ENCODE measurements around the gene MBD3L1.

Gene MBD3L1

DNA sequence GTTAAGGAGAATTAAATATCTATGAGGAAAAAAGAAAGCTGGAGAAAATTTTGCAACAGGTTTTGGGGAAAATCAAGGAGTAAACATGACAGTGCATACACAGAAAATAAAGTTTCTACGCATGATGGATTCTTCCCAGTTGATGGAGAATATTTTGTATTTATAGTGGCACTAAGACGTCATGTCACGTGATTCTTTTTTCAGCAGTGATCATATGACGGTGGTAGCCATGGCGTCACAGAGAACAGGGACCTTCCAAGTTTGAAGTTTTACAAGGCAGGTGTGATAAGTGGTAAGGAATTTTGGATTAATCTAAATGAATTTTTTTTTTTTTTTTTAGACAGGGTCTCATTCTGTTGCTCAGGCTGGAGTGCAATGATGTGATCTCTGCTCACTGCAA, 8.5 kb downstream of the MBD3L1 start:
- Histone ChIP-seq H3K9me3 (ENCODE audit: control insufficient read depth, insufficient read depth, low read length) (no peaks in the 10 kb centered on the region), H3K9ac (ENCODE audit: low read depth, low read length) (no peak overlapping the region), H3K4me1 (ENCODE audit: insufficient read depth, low read length) (no peaks in the 10 kb centered on the region), H3K36me3 (ENCODE audit: insufficient read depth, low read length) (no peaks in the 10 kb centered on the region)

DNA sequence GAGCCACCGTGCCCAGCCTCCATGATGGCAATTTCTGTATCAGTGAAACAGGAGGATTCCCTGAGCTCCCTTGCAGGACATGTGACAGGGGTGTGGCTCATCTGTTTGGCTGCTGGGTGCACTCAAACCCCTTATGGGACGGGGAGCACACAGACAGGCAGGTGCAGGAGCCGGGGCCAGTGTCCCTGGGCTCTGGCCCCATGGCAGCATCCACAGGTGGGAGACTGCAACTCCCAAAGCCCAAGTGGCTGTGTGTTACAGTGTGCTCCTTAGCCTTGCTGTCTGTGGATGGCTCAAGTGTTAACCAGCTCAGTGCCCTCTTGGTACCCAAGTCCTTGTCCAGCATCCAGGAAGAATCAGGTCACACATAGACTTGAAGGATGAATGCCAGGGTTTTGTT, 14.6 kb downstream of the MBD3L1 start:
- Histone ChIP-seq H3K9ac (ENCODE audit: low read depth, low read length) (no peak overlapping the region), H3K9me3 (ENCODE audit: control insufficient read depth, insufficient read depth, low read length) (no peaks in the 10 kb centered on the region), H3K4me1 (ENCODE audit: insufficient read depth, low read length) (no peaks in the 10 kb centered on the region), H3K36me3 (ENCODE audit: insufficient read depth, low read length) (no peaks in the 10 kb centered on the region)

DNA sequence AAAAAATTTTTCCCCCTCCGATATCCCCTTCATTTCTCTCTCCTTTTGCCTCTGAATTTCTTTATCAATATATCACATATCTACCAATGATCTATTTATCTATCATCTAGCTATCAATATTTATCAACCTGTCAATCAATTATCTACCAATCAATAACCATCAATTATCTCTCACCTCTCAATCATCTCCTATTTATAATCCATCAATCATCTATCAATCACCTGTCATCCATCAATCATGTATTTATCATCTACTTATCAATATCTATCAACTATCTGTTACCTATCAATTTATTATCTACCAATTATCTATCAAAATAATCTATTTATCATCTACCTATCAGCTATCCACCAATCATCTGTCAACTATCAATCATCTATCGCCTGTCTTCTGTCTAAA, 17.1 kb downstream of the MBD3L1 start:
- Histone ChIP-seq H3K9ac (ENCODE audit: low read depth, low read length) (no peak overlapping the region), H3K36me3 (ENCODE audit: insufficient read depth, low read length) (no peaks in the 10 kb centered on the region), H3K9me3 (ENCODE audit: control insufficient read depth, insufficient read depth, low read length) (no peaks in the 10 kb centered on the region), H3K4me1 (ENCODE audit: insufficient read depth, low read length) (no peaks in the 10 kb centered on the region)

DNA sequence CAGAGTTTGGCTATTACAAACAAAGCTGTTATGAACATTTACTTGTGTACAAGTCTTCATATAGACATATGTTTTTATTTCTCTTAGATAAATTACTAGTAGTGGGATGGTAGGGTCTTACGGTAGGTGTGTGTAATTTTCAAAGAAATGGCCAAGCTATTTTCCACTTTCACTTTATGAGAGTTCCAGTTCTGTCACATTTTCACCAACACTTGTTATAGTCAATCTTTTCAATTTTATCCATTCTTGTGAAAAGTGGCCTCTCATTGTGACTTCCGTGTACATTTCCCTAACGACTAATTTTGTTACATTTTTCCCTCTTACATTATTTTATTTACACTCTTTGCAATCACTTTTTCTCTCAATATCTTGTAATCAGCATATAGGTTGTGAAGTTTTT, 18.3 kb downstream of the MBD3L1 start:
- no peaks in the 10 kb centered on the region for H3K36me3 ChIP-seq (ENCODE audit: insufficient read depth, low read length)
- H3K4me1 ChIP-seq (ENCODE audit: insufficient read depth, low read length), result no peaks in the 10 kb centered on the region
- H3K9me3 ChIP-seq (ENCODE audit: control insufficient read depth, insufficient read depth, low read length), result no peaks in the 10 kb centered on the region
- no peak overlapping the region for H3K9ac ChIP-seq (ENCODE audit: low read depth, low read length)

DNA sequence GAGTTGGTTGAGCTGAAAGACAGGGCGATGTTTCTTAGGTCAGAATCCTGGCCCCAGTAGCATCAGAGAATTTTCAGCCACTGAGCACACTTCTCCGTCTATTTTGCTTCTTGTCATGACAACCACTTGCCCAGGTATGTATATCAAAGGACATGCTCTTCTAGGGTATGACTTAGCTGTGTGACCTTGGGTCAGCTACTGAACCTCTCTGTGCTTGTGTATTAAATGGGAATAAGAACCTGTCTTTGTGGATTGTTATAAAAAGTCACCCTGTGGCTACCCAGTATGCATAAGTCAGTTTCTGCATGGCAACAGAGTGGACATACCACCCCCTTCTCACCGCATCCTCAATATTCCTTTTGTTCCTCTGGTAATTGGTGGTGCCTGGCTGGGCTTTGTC, 26.1 kb downstream of the MBD3L1 start:
- Histone ChIP-seq H3K4me1 (ENCODE audit: insufficient read depth, low read length) (no peaks in the 10 kb centered on the region), H3K36me3 (ENCODE audit: insufficient read depth, low read length) (no peaks in the 10 kb centered on the region; the same call in 1 of the 2 replicates), H3K9me3 (ENCODE audit: control insufficient read depth, insufficient read depth, low read length) (no peaks in the 10 kb centered on the region), H3K9ac (ENCODE audit: low read depth, low read length) (no peak overlapping the region)

DNA sequence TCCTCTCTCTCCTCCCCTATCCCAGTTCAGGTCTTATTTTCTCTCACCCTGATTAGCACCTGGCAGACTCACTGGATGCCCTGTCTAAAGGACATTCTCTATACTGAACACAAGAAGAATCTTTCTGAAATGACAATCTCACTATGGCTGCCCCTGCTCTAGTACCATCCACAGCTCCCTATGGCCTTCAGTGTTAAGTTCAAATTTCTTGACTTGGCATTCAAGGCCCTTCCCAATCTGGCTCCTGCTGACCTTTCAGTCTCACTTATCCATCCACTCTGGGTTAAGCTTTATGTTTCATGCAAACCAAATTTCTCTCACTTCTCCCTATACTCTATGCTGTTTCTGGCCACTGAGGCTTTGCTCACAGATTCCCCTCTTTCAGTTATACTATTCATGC, 34.2 kb downstream of the MBD3L1 start:
- Histone ChIP-seq H3K36me3 (ENCODE audit: insufficient read depth, low read length) (no peaks in the 10 kb centered on the region), H3K9ac (ENCODE audit: low read depth, low read length) (no peak overlapping the region), H3K9me3 (ENCODE audit: control insufficient read depth, insufficient read depth, low read length) (no peaks in the 10 kb centered on the region), H3K4me1 (ENCODE audit: insufficient read depth, low read length) (no peaks in the 10 kb centered on the region)

DNA sequence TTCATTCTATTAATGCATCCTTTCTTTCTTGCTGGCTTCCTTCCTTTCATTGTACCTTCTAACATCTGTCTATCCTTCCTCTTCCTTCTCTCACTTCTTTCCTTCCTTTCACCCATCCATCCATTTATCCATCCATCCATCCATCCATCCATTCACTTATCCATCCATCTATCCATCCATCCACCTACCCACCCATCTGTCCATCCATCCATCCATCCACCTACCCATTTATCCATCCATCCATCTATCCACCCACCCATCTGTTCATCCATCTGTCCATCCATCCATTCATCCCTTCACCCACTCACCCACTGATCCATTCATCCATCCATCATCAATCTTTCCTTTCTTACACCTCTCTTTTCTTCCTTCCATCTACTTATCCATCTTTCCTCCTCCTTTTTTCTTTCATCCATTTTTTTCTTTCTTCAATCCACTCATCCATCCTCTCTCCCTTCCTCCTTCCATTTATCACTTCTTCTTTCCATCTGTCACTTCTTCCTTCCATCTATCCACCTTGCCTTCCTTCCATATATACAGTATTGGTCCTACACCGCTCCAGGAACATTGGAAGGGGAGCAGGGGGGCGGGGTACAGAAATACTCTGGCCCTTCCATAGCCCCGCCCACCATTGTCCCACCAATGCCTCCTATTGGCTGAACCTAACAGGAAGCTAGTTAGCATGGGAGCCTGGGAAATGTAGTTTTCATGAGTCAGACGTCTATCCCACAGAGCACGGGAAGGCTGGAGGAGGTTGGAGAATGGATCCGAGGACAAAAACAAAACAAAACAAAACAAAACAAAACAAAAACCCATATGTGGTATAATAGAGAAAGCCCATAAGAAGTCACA, 45.9 kb downstream of the MBD3L1 start:
- no peak overlapping the region for H3K9ac ChIP-seq (ENCODE audit: low read depth, low read length)
- no peaks in the 10 kb centered on the region for H3K36me3 ChIP-seq (ENCODE audit: insufficient read depth, low read length)
- no peaks in the 10 kb centered on the region for H3K9me3 ChIP-seq (ENCODE audit: control insufficient read depth, insufficient read depth, low read length)
- H3K4me1 ChIP-seq (ENCODE audit: insufficient read depth, low read length), result no peaks in the 10 kb centered on the region

DNA sequence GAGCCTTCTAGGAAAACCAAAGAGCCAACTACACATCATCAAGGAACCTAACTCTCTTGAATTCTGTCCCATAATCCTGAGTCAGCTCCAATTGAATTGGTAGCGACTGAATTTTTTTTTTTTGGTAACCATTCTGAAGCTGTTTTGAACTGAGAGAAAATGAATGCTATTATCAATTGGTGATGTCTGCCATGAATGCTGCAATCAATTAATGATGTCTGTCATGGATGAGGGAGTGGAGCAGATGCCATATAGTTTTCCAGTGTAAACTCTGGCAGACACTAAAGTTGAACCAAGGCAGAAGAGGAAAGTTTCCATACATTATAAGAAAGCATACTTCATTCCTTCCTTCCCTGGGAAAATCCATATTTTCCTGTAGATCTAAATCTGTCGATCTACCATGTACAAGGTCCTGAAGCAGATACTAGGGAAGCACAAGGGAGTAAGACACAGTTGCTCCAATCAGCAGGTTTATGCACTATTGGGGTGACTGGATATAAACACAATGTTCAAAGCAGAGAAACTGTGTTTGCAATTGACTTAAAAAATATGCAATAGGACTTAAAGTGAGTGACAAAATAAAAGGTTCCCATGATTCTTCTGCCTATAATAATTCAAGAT, 48.8 kb downstream of the MBD3L1 start:
- Histone ChIP-seq H3K9ac (ENCODE audit: low read depth, low read length) (no peak overlapping the region), H3K36me3 (ENCODE audit: insufficient read depth, low read length) (no peaks in the 10 kb centered on the region), H3K9me3 (ENCODE audit: control insufficient read depth, insufficient read depth, low read length) (no peaks in the 10 kb centered on the region), H3K4me1 (ENCODE audit: insufficient read depth, low read length) (no peaks in the 10 kb centered on the region)

DNA sequence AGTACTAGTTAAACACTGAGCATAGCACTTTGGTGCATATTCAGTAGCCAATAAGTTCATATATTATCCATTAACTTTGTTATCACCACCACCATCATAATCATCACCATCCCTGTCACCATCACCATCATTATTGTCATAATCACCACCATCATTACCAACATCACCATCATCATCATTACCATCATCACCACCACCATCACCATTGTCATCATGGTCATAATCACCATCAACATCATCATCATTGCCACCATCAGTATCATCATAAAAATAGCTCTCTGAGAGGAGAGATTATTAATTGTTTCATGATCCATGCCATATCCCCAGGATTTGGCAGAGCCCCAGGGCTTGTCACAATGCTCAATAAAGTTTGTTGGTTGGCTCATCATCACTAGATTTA, 49.3 kb downstream of the MBD3L1 start:
- H3K9me3 ChIP-seq (ENCODE audit: control insufficient read depth, insufficient read depth, low read length), result no peaks in the 10 kb centered on the region

DNA sequence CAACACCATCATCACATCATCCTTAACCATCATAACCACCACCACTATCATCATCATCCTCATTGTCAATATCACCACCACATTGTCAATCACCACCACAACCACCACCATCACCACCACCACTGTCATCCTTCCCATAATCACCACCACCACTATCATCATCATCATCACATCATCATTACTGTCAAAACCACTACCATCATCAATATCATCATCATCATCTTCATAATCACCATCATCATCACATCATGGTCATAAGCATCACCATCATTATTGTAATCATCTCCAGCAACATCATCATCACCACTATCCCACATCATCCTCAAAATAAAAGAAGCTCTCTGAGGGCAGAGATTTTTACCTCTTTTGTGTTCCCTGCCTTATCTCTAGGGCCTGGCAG, 52.2 kb downstream of the MBD3L1 start:
- no peaks in the 10 kb centered on the region for H3K4me1 ChIP-seq (ENCODE audit: insufficient read depth, low read length)
- no peak overlapping the region for H3K9ac ChIP-seq (ENCODE audit: low read depth, low read length)
- H3K36me3 ChIP-seq (ENCODE audit: insufficient read depth, low read length), result no peaks in the 10 kb centered on the region
- no peaks in the 10 kb centered on the region for H3K9me3 ChIP-seq (ENCODE audit: control insufficient read depth, insufficient read depth, low read length)

More for the DNA sequence above, 49.3 kb downstream of the MBD3L1 start:
- no peaks in the 10 kb centered on the region for H3K36me3 ChIP-seq (ENCODE audit: insufficient read depth, low read length)
- no peak overlapping the region for H3K9ac ChIP-seq (ENCODE audit: low read depth, low read length)
- H3K4me1 ChIP-seq (ENCODE audit: insufficient read depth, low read length), result no peaks in the 10 kb centered on the region

DNA sequence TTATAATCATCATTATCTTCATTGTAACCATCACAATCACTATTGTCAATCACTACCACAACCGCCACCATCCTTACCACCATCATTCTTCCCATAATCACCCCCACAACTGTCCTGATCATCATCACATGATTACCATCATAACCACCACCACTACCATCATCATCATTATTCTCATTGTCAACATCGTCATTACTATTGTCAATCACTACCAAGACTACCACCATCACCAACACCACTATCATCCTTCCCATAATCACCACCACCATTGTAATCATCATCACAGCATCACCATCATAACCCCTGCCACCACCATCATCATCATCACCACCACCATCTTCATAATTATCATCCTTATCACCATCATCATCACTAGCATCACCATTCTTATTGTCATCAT, 55.2 kb downstream of the MBD3L1 start:
- no peaks in the 10 kb centered on the region for H3K36me3 ChIP-seq (ENCODE audit: insufficient read depth, low read length)
- no peak overlapping the region for H3K9ac ChIP-seq (ENCODE audit: low read depth, low read length)
- no peaks in the 10 kb centered on the region for H3K9me3 ChIP-seq (ENCODE audit: control insufficient read depth, insufficient read depth, low read length)
- H3K4me1 ChIP-seq (ENCODE audit: insufficient read depth, low read length), result no peaks in the 10 kb centered on the region

DNA sequence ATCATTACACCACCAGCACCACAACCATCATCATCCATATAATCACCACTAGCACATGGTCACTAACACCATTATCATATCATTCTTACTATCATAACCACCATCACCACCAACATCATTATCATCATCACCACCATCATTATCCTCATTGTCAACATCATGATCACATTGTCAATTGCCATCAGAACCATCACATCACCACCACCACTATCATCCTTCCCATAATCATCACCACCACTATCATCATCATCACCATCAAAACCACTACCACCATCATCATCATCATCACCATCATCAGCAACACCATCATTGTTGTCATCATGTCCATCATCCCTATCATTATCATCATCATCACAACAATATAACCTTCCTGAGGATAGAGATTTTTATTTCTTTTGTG, 58.1 kb downstream of the MBD3L1 start:
- Histone ChIP-seq H3K9ac (ENCODE audit: low read depth, low read length) (no peak overlapping the region), H3K4me1 (ENCODE audit: insufficient read depth, low read length) (no peaks in the 10 kb centered on the region), H3K36me3 (ENCODE audit: insufficient read depth, low read length) (no peaks in the 10 kb centered on the region), H3K9me3 (ENCODE audit: control insufficient read depth, insufficient read depth, low read length) (no peaks in the 10 kb centered on the region)

Data from ES-I3 (cell line).